Activated CD8-positive, alpha-beta T cell treated with anti-CD3 and anti-CD28 coated beads, Interleukin-2, amount 10 ng/mL, durations not matched to agents 7 days and 5 days (primary cell): Measurements from ENCODE around the gene DNAAF6. TPM values are rescaled to one million over a fixed set of nuclear protein-coding genes. Genes with fewer than 3 reads are reported as not detected.
A peak's percentile ranks its signal among the peaks of the same experiment; 100 is the strongest.
"Not testable (repeated sequence)": the region's sequence is repeated elsewhere in the genome, so short reads cannot be mapped to it uniquely, and the experiment has no call there.

Experiments
- ATAC-seq: fragments of 150-1000 bp; cut with Tn5 transposase; one replicate; pipeline ENCODE4 v1.10.0; 2021; ENCODE audit warnings: moderate library complexity
- CTCF ChIA-PET: fragments of 350-600 bp; sonication (Branson Sonifier 250); formaldehyde crosslinking; loops from one replicate; lab custom pipeline; 2021; ENCODE audit warnings: antibody characterized with exemption; lab: Charles Lee
- POLR2A ChIA-PET: fragments of 350-600 bp; sonication (Branson Sonifier 250); formaldehyde crosslinking; loops from one replicate; lab custom pipeline; 2021; ENCODE audit warnings: antibody characterized with exemption; lab: Charles Lee
- DNase-seq: peaks from one replicate; pipeline ENCODE4 v3.0.0-alpha.2; 2020
- H3K27ac Mint-ChIP-seq: one replicate; pipeline ENCODE4 v1.8.0; 2021; ENCODE audit warnings: mild to moderate bottlenecking, mixed read lengths
- H3K27me3 Mint-ChIP-seq: one replicate; pipeline ENCODE4 v1.8.0; 2021; ENCODE audit warnings: low read depth, mixed read lengths
- H3K36me3 Mint-ChIP-seq: one replicate; pipeline ENCODE4 v1.8.0; 2021; ENCODE audit warnings: low read depth, mixed read lengths
- H3K4me1 Mint-ChIP-seq: one replicate; pipeline ENCODE4 v1.8.0; 2021; ENCODE audit warnings: low read depth, mixed read lengths
- H3K4me3 Mint-ChIP-seq: one replicate; pipeline ENCODE4 v1.8.0; 2021; ENCODE audit warnings: mild to moderate bottlenecking, mixed read lengths
- H3K9me3 Mint-ChIP-seq: one replicate; pipeline ENCODE4 v1.8.0; 2022; ENCODE audit warnings: mixed read lengths; ENCODE audit not compliant: insufficient read depth
- total RNA-seq, 2 experiments: library from RNA; stranded (reverse); gene quantifications; one replicate each; pipeline ENCODE4 v1.2.3, GENCODE V29; 2021

The DNAAF6 gene
- not detected for total RNA-seq

GRCh38 chrX:107205770-107206696, at the start of gene DNAAF6, which contains the start of gene NUP62CL:
Gene DNAAF6 (plus strand): TSS chrX:107206611. CDS start chrX:107212876, 6,265 bp downstream.
Gene NUP62CL (minus strand): TSS chrX:107206433. CDS start chrX:107175146, 31,287 bp downstream.
- ATAC-seq (peak; percentile 94), DNase-seq (peak; percentile 71)
- ChIA-PET POLR2A (no interaction called here), CTCF (no interaction called here)
- H3K27ac Mint-ChIP-seq, result no peak within 1 kb of the TSS
- no peaks in the 10 kb centered on the region for H3K36me3 Mint-ChIP-seq
- H3K27me3 Mint-ChIP-seq, result no peaks in the 10 kb centered on the region
- H3K9me3 Mint-ChIP-seq, result no peaks in the 10 kb centered on the region
- H3K4me3 Mint-ChIP-seq, result peak within 1 kb of the TSS; percentile 78
- H3K4me1 Mint-ChIP-seq, result peaks cover 2% of the 10 kb centered on the region

GRCh38 chrX:107157618-107158017, 48.8 kb upstream of the DNAAF6 start:
- DNase-seq, H3K4me1 Mint-ChIP-seq, H3K36me3 Mint-ChIP-seq, H3K9me3 Mint-ChIP-seq, ATAC-seq, H3K27ac Mint-ChIP-seq, H3K4me3 Mint-ChIP-seq, CTCF ChIA-PET, H3K27me3 Mint-ChIP-seq, POLR2A ChIA-PET: not testable (repeated sequence)

- DNase-seq (no peak), ATAC-seq (no peak)
- POLR2A ChIA-PET, result no interaction called here
- CTCF ChIA-PET, result no interaction called here
- no peaks in the 10 kb centered on the region for H3K27me3 Mint-ChIP-seq
- H3K36me3 Mint-ChIP-seq, result no peaks in the 10 kb centered on the region
- no peak overlapping the region for H3K27ac Mint-ChIP-seq
- H3K4me3 Mint-ChIP-seq, result no peak overlapping the region
- no peaks in the 10 kb centered on the region for H3K4me1 Mint-ChIP-seq
- no peaks in the 10 kb centered on the region for H3K9me3 Mint-ChIP-seq
Observed at GRCh38 chrX:107167163-107167921, 39.1 kb upstream of the DNAAF6 start.

GRCh38 chrX:107168257-107168656, 38.2 kb upstream of the DNAAF6 start:
- H3K27ac Mint-ChIP-seq, result no peak overlapping the region

GRCh38 chrX:107168712-107169111, 37.7 kb upstream of the DNAAF6 start:
- no peaks in the 10 kb centered on the region for H3K27me3 Mint-ChIP-seq
- DNase-seq (no peak), ATAC-seq (no peak)
- ChIA-PET CTCF (no interaction called here), POLR2A (no interaction called here)
- H3K9me3 Mint-ChIP-seq, result no peaks in the 10 kb centered on the region
- no peak overlapping the region for H3K27ac Mint-ChIP-seq
- no peaks in the 10 kb centered on the region for H3K4me1 Mint-ChIP-seq
- H3K36me3 Mint-ChIP-seq, result no peaks in the 10 kb centered on the region
- no peak overlapping the region for H3K4me3 Mint-ChIP-seq

More at GRCh38 chrX:107168257-107168656, 38.2 kb upstream of the DNAAF6 start:
- H3K36me3 Mint-ChIP-seq, result no peaks in the 10 kb centered on the region
- H3K4me1 Mint-ChIP-seq, result no peaks in the 10 kb centered on the region
- H3K27me3 Mint-ChIP-seq, result no peaks in the 10 kb centered on the region
- CTCF ChIA-PET, result no interaction called here
- H3K9me3 Mint-ChIP-seq, result no peaks in the 10 kb centered on the region
- DNase-seq (no peak), ATAC-seq (no peak)
- no peak overlapping the region for H3K4me3 Mint-ChIP-seq
- POLR2A ChIA-PET, result no interaction called here

GRCh38 chrX:107171369-107172102, 34.9 kb upstream of the DNAAF6 start:
- Mint-ChIP-seq H3K9me3 (no peaks in the 10 kb centered on the region), H3K4me1 (no peaks in the 10 kb centered on the region), H3K27ac (no peak overlapping the region), H3K4me3 (no peak overlapping the region), H3K36me3 (no peaks in the 10 kb centered on the region), H3K27me3 (no peaks in the 10 kb centered on the region)
- ATAC-seq, result no peak
- POLR2A ChIA-PET, result no interaction called here
- CTCF ChIA-PET, result no interaction called here
- no peak for DNase-seq

- H3K27me3 Mint-ChIP-seq, result no peaks in the 10 kb centered on the region
- no peaks in the 10 kb centered on the region for H3K9me3 Mint-ChIP-seq
- POLR2A ChIA-PET, result no interaction called here
- ATAC-seq (no peak), DNase-seq (no peak)
- no peak overlapping the region for H3K4me3 Mint-ChIP-seq
- no peak overlapping the region for H3K27ac Mint-ChIP-seq
- CTCF ChIA-PET, result no interaction called here
- H3K36me3 Mint-ChIP-seq, result no peaks in the 10 kb centered on the region
- H3K4me1 Mint-ChIP-seq, result no peaks in the 10 kb centered on the region
Observed at GRCh38 chrX:107197319-107197718, 9.1 kb upstream of the DNAAF6 start.

GRCh38 chrX:107198074-107198473, 8.3 kb upstream of the DNAAF6 start:
- H3K4me3 Mint-ChIP-seq, POLR2A ChIA-PET, H3K27ac Mint-ChIP-seq, ATAC-seq, H3K36me3 Mint-ChIP-seq, H3K9me3 Mint-ChIP-seq, H3K27me3 Mint-ChIP-seq, CTCF ChIA-PET, DNase-seq, H3K4me1 Mint-ChIP-seq: not testable (repeated sequence)

GRCh38 chrX:107199491-107199890, 6.9 kb upstream of the DNAAF6 start:
- H3K27me3 Mint-ChIP-seq, result no peaks in the 10 kb centered on the region
- POLR2A ChIA-PET, result no interaction called here
- H3K4me3 Mint-ChIP-seq, result no peak overlapping the region
- no peaks in the 10 kb centered on the region for H3K4me1 Mint-ChIP-seq
- ATAC-seq (no peak), DNase-seq (no peak)
- H3K9me3 Mint-ChIP-seq, result no peaks in the 10 kb centered on the region
- H3K27ac Mint-ChIP-seq, result no peak overlapping the region
- CTCF ChIA-PET, result no interaction called here
- no peaks in the 10 kb centered on the region for H3K36me3 Mint-ChIP-seq

GRCh38 chrX:107204068-107204605, 2.3 kb upstream of the DNAAF6 start:
- H3K4me1 Mint-ChIP-seq, result peaks cover 2% of the 10 kb centered on the region
- H3K27ac Mint-ChIP-seq, result no peak overlapping the region
- H3K36me3 Mint-ChIP-seq, result no peaks in the 10 kb centered on the region
- H3K27me3 Mint-ChIP-seq, result no peaks in the 10 kb centered on the region
- ATAC-seq (no peak), DNase-seq (no peak)
- no peaks in the 10 kb centered on the region for H3K9me3 Mint-ChIP-seq
- H3K4me3 Mint-ChIP-seq, result no peak overlapping the region
- CTCF ChIA-PET, result no interaction called here
- POLR2A ChIA-PET, result interaction anchor here (0.7 kb wide), 1 partner anchor 868 kb away, joined by 6 read pairs; no protein-coding TSS in a partner anchor

GRCh38 chrX:107206697-107207065, 270 bp downstream of the DNAAF6 start:
- Mint-ChIP-seq H3K4me1 (peaks cover 2% of the 10 kb centered on the region), H3K27me3 (no peaks in the 10 kb centered on the region), H3K36me3 (no peaks in the 10 kb centered on the region), H3K4me3 (peak overlapping the region; percentile 78), H3K9me3 (no peaks in the 10 kb centered on the region), H3K27ac (no peak overlapping the region)
- DNase-seq (no peak), ATAC-seq (no peak)
- ChIA-PET POLR2A (no interaction called here), CTCF (no interaction called here)
